GM23338 (cell line): ENCODE results near the gene GRIK4. TPM values are rescaled to one million over a fixed set of nuclear protein-coding genes. Genes with fewer than 3 reads are reported as not detected.

Source experiments
- ATAC-seq: fragments of 200-7000 bp; cut with Tn5 transposase; 3 replicates; pipeline ENCODE4 v1.9.1; 2020
- DNase-seq: peaks from one replicate; pipeline ENCODE4 v3.0.0-alpha.2; 2015; ENCODE audit warnings: low spot score
- H2AFZ ChIP-seq: fragments of 200-600 bp; sonication (generic); 2 replicates; pipeline ENCODE4 v1.8.0; 2016; ENCODE audit warnings: antibody characterized with exemption, mild to moderate bottlenecking, moderate library complexity
- H3F3A ChIP-seq: fragments of 200-600 bp; sonication (generic); replicated peaks from 2 replicates; pipeline ENCODE4 v1.8.0; 2017; ENCODE audit warnings: antibody characterized with exemption, mixed run types, low read depth
- H3K27ac ChIP-seq: fragments of 200-600 bp; sonication (generic); 2 replicates; pipeline ENCODE4 v1.6.1; 2016; ENCODE audit warnings: low read depth
- H3K27me3 ChIP-seq: fragments of 200-600 bp; sonication (generic); 2 replicates; pipeline ENCODE4 v1.8.0; 2016; ENCODE audit warnings: mild to moderate bottlenecking, mixed run types, moderate library complexity; ENCODE audit not compliant: insufficient read depth
- H3K36me3 ChIP-seq: fragments of 200-600 bp; sonication (generic); 2 replicates; pipeline ENCODE4 v1.8.0; 2016; ENCODE audit warnings: mild to moderate bottlenecking; ENCODE audit not compliant: insufficient read depth
- H3K4me1 ChIP-seq: fragments of 200-600 bp; sonication (generic); 2 replicates; pipeline ENCODE4 v1.8.0; 2016; ENCODE audit warnings: mild to moderate bottlenecking, moderate library complexity; ENCODE audit not compliant: insufficient read depth
- H3K4me2 ChIP-seq: fragments of 200-600 bp; sonication (generic); 2 replicates; pipeline ENCODE4 v1.7.1; 2017; ENCODE audit warnings: mixed run types
- H3K4me3 ChIP-seq: fragments of 200-600 bp; sonication (generic); 2 replicates; pipeline ENCODE4 v1.6.1; 2016; ENCODE audit warnings: mixed run types
- H3K79me2 ChIP-seq: fragments of 200-600 bp; sonication (generic); replicated peaks from 2 replicates; pipeline ENCODE4 v1.8.0; 2017; ENCODE audit warnings: mild to moderate bottlenecking; ENCODE audit not compliant: insufficient read depth
- H3K9me2 ChIP-seq: fragments of 200-600 bp; sonication (generic); 2 replicates; pipeline ENCODE4 v1.8.0; 2017; ENCODE audit not compliant: insufficient read depth
- H4K20me1 ChIP-seq: fragments of 200-600 bp; sonication (generic); replicated peaks from 2 replicates; pipeline ENCODE4 v1.8.0; 2017; ENCODE audit warnings: mild to moderate bottlenecking; ENCODE audit not compliant: insufficient read depth
- H3K27ac Mint-ChIP-seq: 2 replicates; pipeline ENCODE4 v1.8.0; 2020; ENCODE audit warnings: inconsistent platforms, mild to moderate bottlenecking, moderate library complexity, mixed read lengths
- H3K27me3 Mint-ChIP-seq: 3 replicates; pipeline ENCODE4 v1.8.0; 2022; ENCODE audit warnings: low read depth, mild to moderate bottlenecking, moderate library complexity, mixed read lengths, inconsistent platforms; ENCODE audit not compliant: insufficient read depth, poor library complexity
- H3K36me3 Mint-ChIP-seq: 3 replicates; pipeline ENCODE4 v1.8.0; 2021; ENCODE audit warnings: low read depth, mild to moderate bottlenecking, inconsistent platforms, moderate library complexity, mixed read lengths
- H3K4me1 Mint-ChIP-seq: 3 replicates; pipeline ENCODE4 v1.8.0; 2020; ENCODE audit warnings: mild to moderate bottlenecking, inconsistent platforms, mixed read lengths
- H3K4me3 Mint-ChIP-seq: 3 replicates; pipeline ENCODE4 v1.8.0; 2021; ENCODE audit warnings: moderate library complexity, mild to moderate bottlenecking, inconsistent platforms, mixed read lengths
- H3K9me3 Mint-ChIP-seq: 3 replicates; pipeline ENCODE4 v1.8.0; 2020; ENCODE audit warnings: moderate library complexity, mild to moderate bottlenecking, inconsistent platforms, mixed read lengths
- CREB1 ChIP-seq: fragments of 250-450 bp; sonication (Bioruptor Pico); IDR thresholded peaks from 2 replicates; pipeline ENCODE4 v1.5.0; 2020; ENCODE audit warnings: low read depth, mild to moderate bottlenecking, moderate library complexity
- EZH2 ChIP-seq: fragments of 200-600 bp; sonication (generic); IDR thresholded peaks from one replicate; pipeline ENCODE4 v1.8.0; 2017; ENCODE audit warnings: antibody characterized with exemption, mild to moderate bottlenecking, low read depth; ENCODE audit not compliant: unreplicated experiment
- NANOG ChIP-seq: IDR thresholded peaks from 2 replicates; pipeline ENCODE4 v1.6.1; 2016; ENCODE audit warnings: antibody characterized with exemption, borderline replicate concordance
- POLR2AphosphoS5 ChIP-seq: IDR thresholded peaks from 2 replicates; pipeline ENCODE4 v1.6.1; 2016; ENCODE audit warnings: antibody characterized with exemption, low read depth
- ZNF114 ChIP-seq: fragments of 250-450 bp; sonication (Bioruptor Pico); IDR thresholded peaks from 2 replicates; pipeline ENCODE4 v1.5.0; 2020; ENCODE audit warnings: mild to moderate bottlenecking, moderate library complexity
- polyA plus RNA-seq: library from polyadenylated mRNA; unstranded; fragments of >200 nt; fragmentation: Nextera tagmentation; extraction: Ambion mirVana; gene quantifications from 2 replicates; pipeline ENCODE4 v1.2.1, GENCODE V29; 2016
- total RNA-seq: library from RNA; depleted of rRNA; stranded (reverse); fragments of >200 nt; shearing (Covaris generic); gene quantifications from 2 replicates; pipeline ENCODE4 v1.2.3, GENCODE V29; 2014
- TF ChIP-seq, protein P1 (sequence below): IDR thresholded peaks from one replicate; pipeline ENCODE4 v1.6.1; 2018; ENCODE audit warnings: antibody characterized with exemption; ENCODE audit not compliant: unreplicated experiment
- TF ChIP-seq, protein P2 (sequence below): IDR thresholded peaks from 2 replicates; pipeline ENCODE4 v1.6.1; 2016; ENCODE audit warnings: antibody characterized with exemption
- TF ChIP-seq, protein P3 (sequence below), 2 experiments: fragments of 200-600 bp in 1 of 2; sonication (generic) in 1 of 2; conservative IDR thresholded peaks; 2 replicates each; pipeline versions ENCODE4 v1.5.1 to v1.6.1; 2016 to 2017; ENCODE audit warnings: antibody characterized with exemption in 2 of 2, low read depth in 2 of 2, mild to moderate bottlenecking in 2 of 2, moderate library complexity in 1 of 2

Gene GRIK4
- total and polyA plus RNA-seq, 2 experiments from 2014 or later, result 0.63 to 2.2 TPM

DNA sequence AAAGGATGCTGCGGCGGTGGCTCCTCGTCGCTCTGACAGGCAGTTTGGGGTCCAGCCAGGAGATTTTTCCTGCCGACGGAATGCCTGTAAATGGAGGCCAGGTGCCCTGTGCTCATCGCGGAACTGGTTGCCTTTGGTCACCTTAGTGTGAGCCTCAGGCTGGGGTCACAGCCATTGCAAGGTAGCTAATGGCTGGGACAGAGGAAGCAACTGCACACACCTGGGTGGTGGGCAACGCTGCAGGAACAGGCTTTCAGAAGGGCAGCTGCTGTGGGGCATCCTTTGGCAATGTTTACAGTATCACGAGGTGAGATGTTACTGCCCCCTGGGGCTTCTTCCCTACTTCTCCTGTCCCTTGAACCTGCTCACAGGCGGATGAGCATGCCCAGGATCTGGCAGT, 205.5 kb downstream of the GRIK4 start (continued):
- TF ChIP-seq, protein P1, sequence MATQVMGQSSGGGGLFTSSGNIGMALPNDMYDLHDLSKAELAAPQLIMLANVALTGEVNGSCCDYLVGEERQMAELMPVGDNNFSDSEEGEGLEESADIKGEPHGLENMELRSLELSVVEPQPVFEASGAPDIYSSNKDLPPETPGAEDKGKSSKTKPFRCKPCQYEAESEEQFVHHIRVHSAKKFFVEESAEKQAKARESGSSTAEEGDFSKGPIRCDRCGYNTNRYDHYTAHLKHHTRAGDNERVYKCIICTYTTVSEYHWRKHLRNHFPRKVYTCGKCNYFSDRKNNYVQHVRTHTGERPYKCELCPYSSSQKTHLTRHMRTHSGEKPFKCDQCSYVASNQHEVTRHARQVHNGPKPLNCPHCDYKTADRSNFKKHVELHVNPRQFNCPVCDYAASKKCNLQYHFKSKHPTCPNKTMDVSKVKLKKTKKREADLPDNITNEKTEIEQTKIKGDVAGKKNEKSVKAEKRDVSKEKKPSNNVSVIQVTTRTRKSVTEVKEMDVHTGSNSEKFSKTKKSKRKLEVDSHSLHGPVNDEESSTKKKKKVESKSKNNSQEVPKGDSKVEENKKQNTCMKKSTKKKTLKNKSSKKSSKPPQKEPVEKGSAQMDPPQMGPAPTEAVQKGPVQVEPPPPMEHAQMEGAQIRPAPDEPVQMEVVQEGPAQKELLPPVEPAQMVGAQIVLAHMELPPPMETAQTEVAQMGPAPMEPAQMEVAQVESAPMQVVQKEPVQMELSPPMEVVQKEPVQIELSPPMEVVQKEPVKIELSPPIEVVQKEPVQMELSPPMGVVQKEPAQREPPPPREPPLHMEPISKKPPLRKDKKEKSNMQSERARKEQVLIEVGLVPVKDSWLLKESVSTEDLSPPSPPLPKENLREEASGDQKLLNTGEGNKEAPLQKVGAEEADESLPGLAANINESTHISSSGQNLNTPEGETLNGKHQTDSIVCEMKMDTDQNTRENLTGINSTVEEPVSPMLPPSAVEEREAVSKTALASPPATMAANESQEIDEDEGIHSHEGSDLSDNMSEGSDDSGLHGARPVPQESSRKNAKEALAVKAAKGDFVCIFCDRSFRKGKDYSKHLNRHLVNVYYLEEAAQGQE, result no peak
- TF ChIP-seq EZH2 (no peak), ZNF114 (CRISPR knock-in tag) (no peak), CREB1 (CRISPR knock-in tag) (no peak), POLR2AphosphoS5 (no peak)
- TF ChIP-seq, protein P2, sequence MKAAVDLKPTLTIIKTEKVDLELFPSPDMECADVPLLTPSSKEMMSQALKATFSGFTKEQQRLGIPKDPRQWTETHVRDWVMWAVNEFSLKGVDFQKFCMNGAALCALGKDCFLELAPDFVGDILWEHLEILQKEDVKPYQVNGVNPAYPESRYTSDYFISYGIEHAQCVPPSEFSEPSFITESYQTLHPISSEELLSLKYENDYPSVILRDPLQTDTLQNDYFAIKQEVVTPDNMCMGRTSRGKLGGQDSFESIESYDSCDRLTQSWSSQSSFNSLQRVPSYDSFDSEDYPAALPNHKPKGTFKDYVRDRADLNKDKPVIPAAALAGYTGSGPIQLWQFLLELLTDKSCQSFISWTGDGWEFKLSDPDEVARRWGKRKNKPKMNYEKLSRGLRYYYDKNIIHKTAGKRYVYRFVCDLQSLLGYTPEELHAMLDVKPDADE, result no peak

DNA sequence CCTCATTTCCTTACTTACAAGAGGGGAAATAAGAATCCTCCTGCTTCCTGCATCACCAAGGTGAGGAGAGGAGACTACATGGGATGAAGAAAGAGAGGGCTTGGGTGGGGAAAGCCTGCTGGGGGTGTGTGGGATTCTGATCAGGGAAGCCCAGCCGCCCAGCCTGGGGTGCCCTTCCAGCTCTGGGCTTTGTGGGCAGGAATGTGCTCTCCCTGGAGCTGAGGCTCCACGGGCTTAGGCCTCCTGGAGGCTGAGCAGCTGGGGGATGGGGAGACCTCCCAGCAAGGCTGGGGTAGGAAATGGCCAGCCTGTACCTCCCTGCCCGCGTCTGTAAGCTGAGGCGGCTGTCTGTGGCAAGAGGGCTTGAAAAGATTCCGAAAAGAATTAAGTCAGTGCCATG, 206.1 kb downstream of the GRIK4 start:
- no peak overlapping the region for H3K4me2 ChIP-seq
- H3K4me1 ChIP-seq, result peaks cover 22% of the 10 kb centered on the region
- Mint-ChIP-seq H3K9me3 (no peaks in the 10 kb centered on the region), H3K4me1 (peaks cover 47% of the 10 kb centered on the region), H3K27me3 (peaks cover 7% of the 10 kb centered on the region), H3K36me3 (no peaks in the 10 kb centered on the region), H3K4me3 (no peak overlapping the region), H3K27ac (no peak overlapping the region)
- H3K79me2 ChIP-seq, result no peaks in the 10 kb centered on the region
- H4K20me1 ChIP-seq, result no peaks in the 10 kb centered on the region
- no peak for DNase-seq
- ATAC-seq, result no peak
- no peak overlapping the region for H3K27ac ChIP-seq
- H3K36me3 ChIP-seq, result no peaks in the 10 kb centered on the region
- H3K4me3 ChIP-seq, result no peak overlapping the region
- no peaks in the 10 kb centered on the region for H3K27me3 ChIP-seq
- no peaks in the 10 kb centered on the region for H3F3A ChIP-seq
- no peaks in the 10 kb centered on the region for H3K9me2 ChIP-seq
- H2AFZ ChIP-seq, result no peak overlapping the region
- TF ChIP-seq, protein P3, sequence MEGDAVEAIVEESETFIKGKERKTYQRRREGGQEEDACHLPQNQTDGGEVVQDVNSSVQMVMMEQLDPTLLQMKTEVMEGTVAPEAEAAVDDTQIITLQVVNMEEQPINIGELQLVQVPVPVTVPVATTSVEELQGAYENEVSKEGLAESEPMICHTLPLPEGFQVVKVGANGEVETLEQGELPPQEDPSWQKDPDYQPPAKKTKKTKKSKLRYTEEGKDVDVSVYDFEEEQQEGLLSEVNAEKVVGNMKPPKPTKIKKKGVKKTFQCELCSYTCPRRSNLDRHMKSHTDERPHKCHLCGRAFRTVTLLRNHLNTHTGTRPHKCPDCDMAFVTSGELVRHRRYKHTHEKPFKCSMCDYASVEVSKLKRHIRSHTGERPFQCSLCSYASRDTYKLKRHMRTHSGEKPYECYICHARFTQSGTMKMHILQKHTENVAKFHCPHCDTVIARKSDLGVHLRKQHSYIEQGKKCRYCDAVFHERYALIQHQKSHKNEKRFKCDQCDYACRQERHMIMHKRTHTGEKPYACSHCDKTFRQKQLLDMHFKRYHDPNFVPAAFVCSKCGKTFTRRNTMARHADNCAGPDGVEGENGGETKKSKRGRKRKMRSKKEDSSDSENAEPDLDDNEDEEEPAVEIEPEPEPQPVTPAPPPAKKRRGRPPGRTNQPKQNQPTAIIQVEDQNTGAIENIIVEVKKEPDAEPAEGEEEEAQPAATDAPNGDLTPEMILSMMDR (conservative IDR thresholded peaks at IDR 0.05; ENCODE audit: low read depth in 2 of 2), result no peak
- TF ChIP-seq, protein P2, result no peak
- no peak for TF ChIP-seq NANOG
- TF ChIP-seq, protein P1, result no peak
- TF ChIP-seq EZH2, result no peak
- no peak for TF ChIP-seq CREB1 (CRISPR knock-in tag)
